HUES6 (cell line): ENCODE data around the gene TNFRSF11A.
A peak's percentile ranks its signal among the peaks of the same experiment; 100 is the strongest.

Experiments used
- H3K27ac ChIP-seq: 2 replicates; pipeline ENCODE4 v1.7.0; 2013; ENCODE audit warnings: low read depth, mild to moderate bottlenecking, low read length, inconsistent platforms
- H3K27me3 ChIP-seq: 2 replicates; pipeline ENCODE4 v1.6.1; 2013; ENCODE audit warnings: low read length; ENCODE audit not compliant: control insufficient read depth, insufficient read depth
- H3K36me3 ChIP-seq: 2 replicates; pipeline ENCODE4 v1.6.1; 2013; ENCODE audit warnings: low read length; ENCODE audit not compliant: control insufficient read depth, insufficient read depth
- H3K4me1 ChIP-seq: 2 replicates; pipeline ENCODE4 v1.6.1; 2013; ENCODE audit warnings: low read length; ENCODE audit not compliant: control insufficient read depth, insufficient read depth
- H3K4me3 ChIP-seq: 2 replicates; pipeline ENCODE4 v1.5.1; 2013; ENCODE audit warnings: low read depth, low read length
- H3K9ac ChIP-seq: one replicate; pipeline ENCODE4 v1.6.1; 2013; ENCODE audit warnings: mild to moderate bottlenecking, low read length
- H3K9me3 ChIP-seq: 2 replicates; pipeline ENCODE4 v1.6.1; 2013; ENCODE audit warnings: low read depth, low read length; ENCODE audit not compliant: control insufficient read depth, insufficient read depth

TNFRSF11A gene

DNA sequence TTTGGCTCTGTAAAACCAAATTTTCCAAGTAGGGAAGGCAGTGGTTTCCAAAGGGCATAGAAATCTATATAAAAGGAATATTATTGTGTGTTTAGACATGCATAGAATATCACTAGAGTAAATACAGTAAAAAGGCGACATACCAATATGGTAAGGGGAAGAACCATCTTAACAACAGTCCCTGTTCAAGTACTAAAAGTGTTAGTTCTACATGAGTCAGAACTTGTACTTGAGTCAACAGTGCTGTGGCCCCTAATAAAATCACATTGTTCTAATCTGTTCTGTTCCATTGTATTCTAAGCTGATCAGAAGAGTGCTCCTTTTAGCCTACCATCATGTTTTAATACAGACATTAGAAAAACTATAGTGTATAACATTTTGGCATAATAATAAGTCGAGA is 36.1 kb upstream of the TNFRSF11A start:
- Histone ChIP-seq H3K9ac (no peak overlapping the region), H3K4me3 (no peak overlapping the region), H3K36me3 (peaks cover 36% of the 10 kb centered on the region), H3K27me3 (no peaks in the 10 kb centered on the region), H3K9me3 (no peaks in the 10 kb centered on the region), H3K4me1 (no peaks in the 10 kb centered on the region), H3K27ac (no peak overlapping the region)

DNA sequence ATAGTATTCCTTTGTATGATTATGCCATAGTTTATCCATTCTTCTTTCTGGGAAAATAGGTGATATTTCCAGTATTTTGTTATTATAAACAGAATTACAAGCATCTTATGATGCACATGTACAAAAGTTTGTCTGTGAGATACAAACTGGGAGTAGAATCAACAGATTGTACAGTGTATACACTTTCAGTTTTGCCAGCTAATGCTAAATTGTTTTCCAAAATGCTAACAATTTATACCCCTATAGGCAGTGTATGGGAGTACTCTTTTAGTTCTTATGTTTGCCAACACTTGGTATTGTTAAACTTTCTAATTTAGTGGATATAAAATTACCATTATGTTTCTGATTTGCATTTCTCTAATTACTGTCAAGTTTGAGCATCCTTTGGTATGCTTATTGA is 31.0 kb upstream of the TNFRSF11A start:
- Histone ChIP-seq H3K4me1 (no peaks in the 10 kb centered on the region), H3K9ac (no peak overlapping the region), H3K27ac (no peak overlapping the region), H3K36me3 (peaks cover 27% of the 10 kb centered on the region), H3K27me3 (no peaks in the 10 kb centered on the region), H3K9me3 (no peaks in the 10 kb centered on the region), H3K4me3 (no peak overlapping the region)

DNA sequence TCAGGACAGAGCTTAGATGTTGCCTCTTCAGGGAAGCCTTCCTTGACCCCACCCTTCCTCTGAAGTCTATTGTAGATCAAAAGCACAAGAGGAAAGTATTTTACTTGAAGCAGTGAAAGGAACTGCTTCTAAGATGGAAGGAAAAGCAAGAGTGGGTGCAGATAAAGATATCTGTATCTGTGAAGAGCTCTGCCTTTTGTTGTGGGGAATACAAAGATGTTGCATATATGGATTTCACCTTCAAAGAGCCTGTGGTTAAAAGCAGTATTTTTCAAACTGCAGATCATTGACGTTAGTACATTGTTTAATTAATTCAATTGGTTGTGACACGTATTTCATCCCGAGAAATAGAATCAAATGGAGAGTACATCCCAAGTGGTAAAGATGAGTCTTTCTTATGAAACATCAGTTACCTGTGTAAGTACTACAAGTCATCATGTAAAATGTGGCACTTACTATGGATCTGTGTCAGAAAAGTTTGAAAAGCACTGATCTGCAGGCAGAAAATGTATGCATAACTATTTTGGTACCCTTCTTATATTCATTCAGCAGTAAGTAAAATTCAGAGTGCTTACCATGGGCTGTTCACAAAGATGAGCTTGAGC is 24.6 kb upstream of the TNFRSF11A start:
- Histone ChIP-seq H3K36me3 (peaks cover 28% of the 10 kb centered on the region), H3K9ac (no peak overlapping the region), H3K27me3 (no peaks in the 10 kb centered on the region), H3K4me1 (no peaks in the 10 kb centered on the region), H3K4me3 (no peak overlapping the region), H3K27ac (no peak overlapping the region), H3K9me3 (no peaks in the 10 kb centered on the region)

DNA sequence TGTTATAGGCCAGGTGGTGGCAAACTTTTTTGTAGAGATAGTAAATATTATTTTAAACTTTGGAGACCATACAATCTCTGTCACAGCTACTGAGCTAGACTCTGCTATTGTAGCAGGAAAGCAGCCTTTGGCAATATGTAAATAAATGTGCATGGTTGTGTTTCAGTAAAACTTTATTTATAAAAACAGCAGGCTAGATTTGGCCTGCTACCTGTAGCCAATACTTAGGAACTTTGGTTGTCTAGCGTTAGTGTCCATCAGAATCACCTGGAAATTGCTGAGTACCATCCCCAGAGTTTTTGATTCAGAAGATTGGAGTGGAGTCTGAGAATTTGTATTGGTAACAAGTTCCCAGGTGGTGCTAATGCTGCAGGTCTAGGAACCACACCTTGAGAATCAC is 23.8 kb upstream of the TNFRSF11A start:
- Histone ChIP-seq H3K27me3 (no peaks in the 10 kb centered on the region), H3K4me3 (no peak overlapping the region), H3K9ac (no peak overlapping the region), H3K27ac (no peak overlapping the region), H3K36me3 (peaks cover 28% of the 10 kb centered on the region), H3K9me3 (no peaks in the 10 kb centered on the region), H3K4me1 (peaks cover 3% of the 10 kb centered on the region; the same call in 1 of the 2 replicates)

DNA sequence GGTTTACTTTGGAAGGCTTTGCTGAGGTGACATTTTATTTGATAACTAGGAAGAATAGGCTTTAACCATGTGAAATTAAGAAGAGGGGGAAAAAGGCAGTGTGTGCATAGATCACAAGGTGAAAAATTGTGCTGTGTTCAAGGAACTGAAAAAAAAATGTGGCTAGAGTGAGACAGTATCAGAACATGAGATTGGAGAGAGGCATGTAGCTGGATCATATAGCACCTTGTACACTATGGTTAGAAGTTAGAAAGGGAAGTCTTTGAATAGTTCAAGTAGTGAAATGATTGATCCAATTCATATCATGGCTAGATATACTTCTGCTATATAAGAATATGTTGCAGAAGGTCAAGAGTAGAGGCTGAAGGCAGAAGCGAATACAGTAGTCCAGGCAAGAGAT is 12.3 kb upstream of the TNFRSF11A start:
- Histone ChIP-seq H3K9me3 (no peaks in the 10 kb centered on the region), H3K36me3 (peaks cover 12% of the 10 kb centered on the region), H3K4me1 (no peaks in the 10 kb centered on the region), H3K4me3 (no peak overlapping the region), H3K27me3 (no peaks in the 10 kb centered on the region), H3K27ac (no peak overlapping the region), H3K9ac (no peak overlapping the region)

DNA sequence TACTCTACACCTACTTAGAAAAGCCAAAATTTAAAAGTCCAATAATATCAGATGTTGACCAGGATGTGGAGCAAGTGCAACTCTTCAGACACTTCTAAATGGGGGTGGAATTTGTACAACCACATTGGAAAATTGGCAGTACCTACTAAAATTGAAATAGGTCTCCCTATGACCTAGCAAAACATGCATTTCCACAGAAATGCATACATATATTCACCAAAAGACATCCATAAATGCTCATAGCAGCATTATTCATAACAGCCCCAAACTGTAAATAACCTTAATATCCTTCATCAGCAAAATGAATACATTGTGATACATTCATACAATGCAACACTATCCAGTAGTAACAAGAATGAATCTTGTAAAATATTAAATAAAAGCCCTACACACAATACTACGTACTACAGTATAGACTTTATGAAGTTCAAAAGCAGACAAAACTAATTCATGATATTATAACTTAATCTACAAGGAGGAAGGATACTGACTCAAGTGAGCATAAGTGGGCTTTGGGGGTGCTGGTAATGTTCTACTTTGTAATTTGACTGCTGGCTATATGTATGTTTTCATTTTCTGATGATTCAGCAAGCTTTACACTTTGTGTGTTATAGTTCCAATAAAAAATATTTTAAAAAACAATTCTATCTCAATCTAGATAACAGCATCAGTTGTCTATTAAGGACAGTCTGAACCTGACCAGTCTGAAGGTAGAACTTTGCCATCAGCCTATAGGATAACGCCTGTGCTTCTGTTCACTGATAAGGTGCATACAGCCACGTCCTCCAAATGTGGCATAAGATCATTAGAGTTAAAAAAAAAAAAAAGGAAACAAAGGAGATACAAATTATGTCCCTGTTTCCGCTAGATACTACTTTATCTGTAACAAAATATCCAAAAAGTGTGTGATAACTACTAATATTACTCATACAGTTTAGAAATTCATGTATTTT is 6.6 kb upstream of the TNFRSF11A start:
- no peak overlapping the region for H3K4me3 ChIP-seq
- H3K27me3 ChIP-seq = peaks cover 11% of the 10 kb centered on the region

DNA sequence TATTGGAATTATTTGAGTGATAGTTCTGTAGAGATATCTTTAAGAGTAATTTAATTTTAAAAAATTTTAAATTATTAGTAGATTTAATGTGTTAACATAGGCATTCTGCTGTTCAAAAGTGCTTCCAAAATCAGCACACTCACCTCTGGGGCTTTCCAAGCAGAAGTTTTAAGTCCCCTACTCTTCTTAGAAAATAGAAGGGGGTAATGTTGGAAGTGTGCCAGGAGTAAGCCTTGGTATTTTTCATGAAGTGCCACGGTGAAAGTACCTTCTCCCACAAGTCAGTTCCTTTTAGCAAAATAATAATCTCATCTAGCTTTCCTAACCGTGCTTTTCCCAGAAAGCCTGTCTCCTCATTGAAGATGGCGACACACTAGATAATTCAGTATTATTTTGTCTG is 3.9 kb upstream of the TNFRSF11A start:
- H3K4me3 ChIP-seq = no peak overlapping the region
- peaks cover 35% of the 10 kb centered on the region for H3K27me3 ChIP-seq
- peaks cover 24% of the 10 kb centered on the region for H3K4me1 ChIP-seq
- no peaks in the 10 kb centered on the region for H3K9me3 ChIP-seq
- H3K27ac ChIP-seq = no peak overlapping the region
- H3K9ac ChIP-seq = no peak overlapping the region
- H3K36me3 ChIP-seq = no peaks in the 10 kb centered on the region

More for the DNA sequence above, 6.6 kb upstream of the TNFRSF11A start:
- Histone ChIP-seq H3K36me3 (no peaks in the 10 kb centered on the region), H3K4me1 (peaks cover 11% of the 10 kb centered on the region), H3K9ac (no peak overlapping the region), H3K27ac (no peak overlapping the region), H3K9me3 (no peaks in the 10 kb centered on the region)

DNA sequence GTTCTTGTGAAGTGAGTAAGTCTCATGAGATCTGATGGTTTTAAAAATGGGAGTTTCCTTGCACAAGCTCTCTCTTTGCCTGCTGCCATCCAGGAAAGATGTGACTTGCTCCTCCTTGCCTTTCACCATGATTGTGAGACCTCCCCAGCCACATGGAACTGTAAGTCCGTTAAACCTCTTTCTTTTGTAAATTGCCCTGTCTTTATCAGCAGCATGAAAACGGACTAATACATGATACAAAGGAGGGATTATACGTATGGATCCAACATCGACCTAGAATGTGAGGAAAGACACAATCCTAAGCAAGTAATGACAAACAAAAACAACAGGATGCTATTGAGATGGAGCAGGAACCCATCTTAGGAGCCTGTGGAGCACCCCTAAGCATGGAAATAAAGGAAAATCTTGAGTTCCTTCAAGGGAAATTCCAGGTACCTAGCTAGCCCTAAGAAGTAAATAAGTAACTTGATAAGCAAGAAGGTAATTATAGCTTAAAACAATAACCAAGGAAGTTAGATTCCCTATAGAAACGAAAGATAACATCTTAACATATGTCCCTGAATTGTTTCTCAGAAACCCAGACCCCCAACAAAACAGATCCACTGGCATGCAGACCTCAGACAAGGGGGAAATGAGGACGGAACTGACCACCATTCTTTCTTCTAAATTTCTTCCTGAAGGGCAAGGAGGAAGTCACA is 1.5 kb upstream of the TNFRSF11A start:
- Histone ChIP-seq H3K4me1 (peaks cover 33% of the 10 kb centered on the region), H3K9me3 (no peaks in the 10 kb centered on the region), H3K36me3 (no peaks in the 10 kb centered on the region), H3K4me3 (peak overlapping the region; percentile 60; the same call in 1 of the 2 replicates), H3K27ac (no peak overlapping the region), H3K9ac (no peak overlapping the region), H3K27me3 (peaks cover 59% of the 10 kb centered on the region)

DNA sequence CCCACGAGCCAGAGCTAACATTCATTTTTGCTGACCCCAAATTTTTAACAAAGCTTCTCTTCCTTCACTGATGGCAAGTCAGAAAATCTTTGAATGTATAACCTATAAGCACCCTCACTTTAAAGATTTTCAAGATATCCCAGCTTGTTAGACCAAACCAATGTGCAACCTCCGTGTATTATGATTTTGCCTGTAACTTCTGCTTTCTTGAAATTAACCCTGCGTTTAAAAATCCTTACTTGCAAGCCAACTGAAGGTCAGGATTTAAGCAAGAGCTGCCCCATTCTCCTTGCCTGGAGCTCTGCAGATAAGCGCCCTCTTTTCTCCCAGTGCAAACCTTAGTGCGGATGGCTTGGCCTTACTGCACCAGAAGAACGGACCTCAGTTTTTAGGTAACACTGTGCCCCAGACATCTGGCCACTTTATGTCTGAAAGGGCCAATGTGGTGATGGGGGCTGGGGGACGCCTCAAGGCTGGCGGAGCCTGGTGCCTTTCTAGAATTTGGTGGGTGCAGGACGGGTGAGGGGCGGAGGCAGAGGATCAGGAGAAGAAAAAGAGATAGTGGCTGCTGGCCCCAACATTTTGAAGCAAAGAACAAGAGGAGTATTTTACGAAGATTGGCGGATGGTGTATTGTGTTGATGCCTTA is 805 bp upstream of the TNFRSF11A start:
- Histone ChIP-seq H3K4me1 (peaks cover 35% of the 10 kb centered on the region), H3K9ac (no peak overlapping the region), H3K27ac (no peak overlapping the region), H3K36me3 (no peaks in the 10 kb centered on the region), H3K4me3 (peak overlapping the region; percentile 60), H3K9me3 (no peaks in the 10 kb centered on the region), H3K27me3 (peaks cover 64% of the 10 kb centered on the region)

DNA sequence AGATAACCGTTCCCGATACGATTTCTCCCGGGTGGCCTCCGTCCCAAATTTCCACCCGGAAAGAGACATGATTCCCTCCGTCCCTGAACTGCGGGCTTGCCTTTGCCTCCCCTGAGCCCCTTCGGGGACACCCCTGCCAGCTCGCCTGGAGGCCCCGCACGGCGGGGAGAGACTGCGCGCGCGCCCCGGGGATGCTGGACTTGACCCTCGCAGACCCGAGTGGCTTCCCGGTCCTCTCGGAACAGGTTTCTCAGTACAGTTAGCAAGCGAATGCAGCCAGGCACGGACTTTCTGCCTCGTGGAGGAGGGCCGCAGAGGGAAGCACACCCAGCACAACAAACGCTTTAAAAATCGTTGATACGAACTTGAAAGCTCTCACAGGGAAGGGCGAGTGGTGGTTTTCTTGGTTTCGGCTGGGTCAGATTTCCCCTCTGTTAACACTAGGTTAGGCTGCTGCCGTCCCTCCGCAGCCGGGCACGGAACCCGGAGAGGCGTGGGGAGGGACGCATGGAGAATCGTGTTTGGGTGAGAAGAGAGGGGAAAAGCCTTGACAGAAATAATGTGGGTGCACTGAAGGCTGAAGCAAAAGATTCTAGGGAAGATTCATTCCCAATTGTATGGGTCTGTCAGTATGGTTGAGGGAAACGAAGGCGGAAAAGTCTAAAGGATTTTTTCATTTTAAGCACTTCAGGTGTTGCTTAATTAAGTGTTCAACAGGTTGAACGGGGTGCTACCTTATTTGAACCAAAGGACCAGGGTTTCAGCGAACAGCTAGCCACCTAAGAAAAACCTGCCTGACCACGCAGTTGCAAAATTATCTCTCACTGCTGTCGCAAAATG is 916 bp downstream of the TNFRSF11A start:
- Histone ChIP-seq H3K36me3 (no peaks in the 10 kb centered on the region), H3K9me3 (no peaks in the 10 kb centered on the region), H3K4me3 (peak overlapping the region; percentile 62), H3K27ac (no peak overlapping the region), H3K27me3 (peaks cover 64% of the 10 kb centered on the region), H3K4me1 (peaks cover 48% of the 10 kb centered on the region), H3K9ac (peak overlapping the region; percentile 1)
